ENCODE data around the gene PARPBP. TPM values are rescaled to one million over a fixed set of nuclear protein-coding genes. Genes with fewer than 3 reads are reported as not detected.

Gene PARPBP
- 10.9 to 27.6 TPM (median 25.2 TPM) in 5 replicates for total RNA-seq (2022; extraction: Qiagen RNA extraction; ENCODE audit: low read depth)

DNA sequence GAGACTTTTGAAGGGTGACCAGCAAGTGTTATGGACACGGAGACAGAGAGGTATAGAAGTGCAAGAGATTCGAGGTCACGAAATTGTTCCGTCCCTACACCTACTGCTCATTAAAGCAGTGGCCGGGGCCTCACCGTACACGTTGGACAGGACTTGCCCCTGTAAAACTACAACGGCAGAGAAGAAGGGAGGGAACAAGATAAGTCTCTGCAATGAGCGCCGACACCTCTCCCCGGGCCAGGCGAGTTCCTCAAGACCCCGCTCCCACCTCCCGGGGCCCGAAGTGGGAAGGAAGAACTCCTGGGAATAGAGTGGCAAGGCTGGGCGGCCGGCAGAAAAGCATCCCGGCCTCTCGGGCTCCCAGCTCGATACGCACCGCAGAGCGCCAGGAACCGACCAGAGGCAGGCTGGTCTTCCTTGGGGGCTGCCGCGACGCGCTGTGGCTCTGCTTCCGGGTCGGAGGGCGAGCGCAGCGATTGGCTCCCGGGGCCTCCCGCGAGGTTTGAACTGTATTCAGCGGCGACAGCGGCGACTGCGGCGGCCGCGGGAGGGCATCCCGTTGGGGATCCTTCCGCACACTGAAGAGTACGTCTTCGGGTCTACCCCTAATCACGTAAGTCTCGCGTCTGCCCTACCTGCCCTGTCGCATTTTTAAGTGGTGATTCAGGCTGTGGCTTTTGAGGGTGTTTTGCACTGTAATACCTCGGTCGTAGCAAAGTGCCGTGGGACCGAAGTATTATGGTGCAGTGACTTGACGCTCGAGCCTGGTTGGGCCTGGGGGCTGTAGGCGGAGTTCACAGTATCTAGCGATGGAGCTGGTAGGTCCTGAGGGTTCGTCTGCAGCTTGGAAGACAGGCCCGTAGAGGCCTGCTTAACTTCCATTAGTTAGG lies at the start of gene PARPBP, which contains the start of gene NUP37:
Gene PARPBP, plus strand, starts transcription at position 510 of the 890 bp plus-strand sequence. CDS start 3,706 bp downstream, outside the sequence.
Gene NUP37, minus strand, starts transcription at position 441 of the 890 bp plus-strand sequence. CDS start 1,596 bp downstream, outside the sequence.

DNA sequence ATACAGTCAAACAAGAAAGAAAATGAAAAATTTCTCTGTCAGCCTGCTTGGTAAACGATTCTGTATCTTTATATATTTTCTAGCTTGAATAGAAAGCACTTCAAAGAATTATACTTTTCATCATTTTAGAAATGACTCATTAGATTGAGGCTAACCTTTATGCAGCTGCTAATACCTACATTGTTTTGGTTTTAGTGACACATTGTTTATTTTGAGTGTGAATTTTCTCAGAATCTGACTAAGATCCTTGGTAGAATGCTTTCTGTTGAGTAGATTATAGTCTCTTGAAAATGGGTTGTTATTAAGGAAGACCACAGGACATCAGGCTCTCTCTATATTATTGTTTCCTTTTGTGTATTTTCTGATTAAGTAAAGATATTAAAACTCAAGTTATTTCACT lies 77.8 kb downstream of the PARPBP start, which contains the start of gene PMCH:
Gene PMCH, minus strand, starts transcription at position 45 of the 400 bp plus-strand sequence. CDS start 63 bp downstream, outside the sequence.

Other genes with a start within 250 kb of the PARPBP start
- 19.2 to 26.6 TPM (median 23.3 TPM) in 5 replicates for gene DRAM1, start 242.6 kb upstream of the PARPBP start, total RNA-seq (2022; extraction: Qiagen RNA extraction; ENCODE audit: low read depth)
- gene WASHC3, start 58.2 kb upstream of the PARPBP start, total RNA-seq (2022; extraction: Qiagen RNA extraction; ENCODE audit: low read depth), result 27.7 to 33.5 TPM (median 31.5 TPM) in 5 replicates
- gene NUP37, start 69 bp upstream of the PARPBP start, total RNA-seq (2022; extraction: Qiagen RNA extraction; ENCODE audit: low read depth), result 60.9 to 77.8 TPM (median 67.1 TPM) in 5 replicates
- not detected in 5 replicates for gene PMCH, start 77.7 kb downstream of the PARPBP start, total RNA-seq (2022; extraction: Qiagen RNA extraction; ENCODE audit: low read depth)